ENCODE results near the gene SLC35F2. TPM values are rescaled to one million over a fixed set of nuclear protein-coding genes. Genes with fewer than 3 reads are reported as not detected.
"Not testable (repeated sequence)": the region's sequence is repeated elsewhere in the genome, so short reads cannot be mapped to it uniquely, and the experiment has no call there.

The SLC35F2 gene
- total RNA-seq, 2 experiments from 2014 or later: 18.2 to 20.5 TPM

DNA sequence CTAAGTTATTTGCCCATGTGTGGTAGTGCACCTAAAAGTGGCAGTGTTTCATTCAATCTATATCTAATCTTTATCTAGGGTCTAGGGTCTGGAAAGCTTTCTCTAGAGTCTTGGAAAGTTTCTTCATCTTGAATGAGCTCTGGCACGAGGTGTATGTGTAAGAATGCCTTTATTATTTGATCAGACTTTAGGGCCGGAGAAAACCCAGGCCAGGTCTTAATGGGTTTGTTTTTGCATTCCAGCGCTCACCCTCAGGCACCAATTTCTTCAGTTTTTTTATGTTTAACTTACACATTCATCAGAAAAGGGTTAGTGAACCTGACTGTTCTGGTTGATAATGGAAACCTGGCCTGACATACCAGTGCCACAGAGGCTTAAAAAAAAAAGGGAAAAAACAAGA lies 78.5 kb downstream of the SLC35F2 start:
- no peak for DNase-seq
- no peaks in the 10 kb centered on the region for H3K36me3 Mint-ChIP-seq (ENCODE audit: low read depth)
- no peaks in the 10 kb centered on the region for H3K9me3 Mint-ChIP-seq
- intact Hi-C loops (cut with micrococcal nuclease): no loop called here
- no peak overlapping the region for H3K27ac Mint-ChIP-seq
- no peaks in the 10 kb centered on the region for H3K4me1 Mint-ChIP-seq (ENCODE audit: low read depth)
- CTCF ChIA-PET: interaction anchor here (0.5 to 1.2 kb wide), 4 partner anchors 9 to 107 kb away, joined by 3 read pairs; no protein-coding TSS in a partner anchor
- H3K4me3 Mint-ChIP-seq: no peak overlapping the region
- no peaks in the 10 kb centered on the region for H3K27me3 Mint-ChIP-seq (ENCODE audit: low read depth)

DNA sequence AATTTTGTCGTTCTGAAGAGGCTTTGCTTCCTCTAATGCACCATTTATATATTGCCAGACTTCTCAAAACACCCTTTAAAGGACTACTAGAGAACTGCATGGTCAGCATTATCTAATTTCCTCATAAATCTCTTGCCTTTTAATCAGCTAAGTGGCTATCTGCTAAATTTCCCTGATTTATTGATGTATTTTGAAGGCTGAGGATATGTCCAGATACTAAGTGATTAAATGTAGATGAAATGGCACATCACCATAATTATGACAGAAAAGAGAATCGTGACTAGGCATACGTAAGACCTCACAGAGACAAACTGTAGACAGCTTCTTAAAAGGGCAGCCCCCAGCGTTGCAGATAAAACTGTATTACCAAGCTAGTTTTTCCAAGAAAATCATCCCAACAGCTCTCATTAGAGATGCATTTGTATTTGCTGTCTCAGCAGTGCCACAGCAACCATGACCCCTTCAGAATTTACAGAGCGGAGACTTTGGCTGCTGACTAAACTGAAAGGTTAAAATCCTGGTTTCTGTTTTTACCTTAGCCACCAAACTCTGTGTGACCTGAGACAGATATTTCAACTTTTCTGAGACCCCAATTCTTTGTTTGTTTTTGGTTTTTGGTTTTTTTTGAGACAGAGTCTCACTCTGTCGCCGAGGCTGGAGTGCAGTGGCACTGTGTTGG lies 79.6 kb downstream of the SLC35F2 start:
- no peak for DNase-seq
- H3K4me3 Mint-ChIP-seq: no peak overlapping the region
- H3K27me3 Mint-ChIP-seq (ENCODE audit: low read depth): no peaks in the 10 kb centered on the region
- H3K9me3 Mint-ChIP-seq: no peaks in the 10 kb centered on the region
- CTCF ChIA-PET: interaction anchor here (0.6 to 1.2 kb wide), 3 partner anchors 12 to 1106 kb away, joined by 3 read pairs; no protein-coding TSS in a partner anchor
- intact Hi-C loops (cut with micrococcal nuclease): no loop called here
- H3K27ac Mint-ChIP-seq: no peak overlapping the region
- no peaks in the 10 kb centered on the region for H3K4me1 Mint-ChIP-seq (ENCODE audit: low read depth)
- no peaks in the 10 kb centered on the region for H3K36me3 Mint-ChIP-seq (ENCODE audit: low read depth)

DNA sequence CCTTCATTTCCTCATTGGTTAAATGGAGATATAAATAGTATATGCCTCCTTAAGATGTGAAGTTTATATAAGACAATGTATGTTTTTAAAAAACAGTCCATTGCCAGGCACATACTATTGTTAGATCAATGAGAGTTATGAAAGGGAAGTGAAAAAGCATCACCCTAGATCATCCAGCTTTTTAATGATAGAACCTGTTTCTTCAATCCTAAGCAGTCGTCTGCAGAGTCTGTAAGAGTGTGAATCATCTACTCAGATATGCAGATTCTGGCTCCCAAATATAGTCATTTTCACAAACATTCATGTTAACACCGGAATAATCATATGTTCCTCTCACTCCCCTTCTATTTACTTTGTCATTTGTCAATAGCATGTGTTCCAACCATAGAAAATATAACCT lies 81.5 kb downstream of the SLC35F2 start:
- Mint-ChIP-seq H3K36me3 (ENCODE audit: low read depth) (no peaks in the 10 kb centered on the region), H3K9me3 (no peaks in the 10 kb centered on the region), H3K27me3 (ENCODE audit: low read depth) (peaks cover 2% of the 10 kb centered on the region), H3K4me1 (ENCODE audit: low read depth) (no peaks in the 10 kb centered on the region), H3K27ac (no peak overlapping the region), H3K4me3 (no peak overlapping the region)
- no peak for DNase-seq
- CTCF ChIA-PET: interaction anchor here (0.7 kb wide), 1 partner anchor 34 kb away, joined by 3 read pairs; no protein-coding TSS in a partner anchor
- intact Hi-C loops (cut with micrococcal nuclease): no loop called here

DNA sequence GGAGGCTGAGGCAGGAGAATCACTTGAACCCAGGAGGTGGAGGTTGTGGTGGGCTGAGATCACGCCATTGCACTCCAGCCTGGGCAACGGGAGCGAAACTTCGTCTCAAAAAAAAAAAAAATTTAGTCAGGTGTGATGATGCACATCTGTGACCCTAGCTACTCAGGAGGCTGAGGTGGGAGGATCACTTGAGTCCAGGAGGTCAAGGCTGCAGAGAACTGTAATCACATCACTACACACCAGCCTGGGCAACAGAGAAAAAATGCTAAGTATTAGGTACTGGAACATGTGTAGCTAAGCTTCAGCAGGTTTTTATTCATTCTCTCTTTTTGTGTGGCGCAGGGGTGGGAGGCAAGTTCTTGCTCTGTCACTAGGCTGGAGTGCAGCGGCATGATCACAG lies 82.5 kb downstream of the SLC35F2 start:
- CTCF ChIA-PET: no interaction called here
- Mint-ChIP-seq H3K27ac (no peak overlapping the region), H3K4me1 (ENCODE audit: low read depth) (no peaks in the 10 kb centered on the region), H3K4me3 (no peak overlapping the region), H3K36me3 (ENCODE audit: low read depth) (no peaks in the 10 kb centered on the region), H3K27me3 (ENCODE audit: low read depth) (peaks cover 2% of the 10 kb centered on the region), H3K9me3 (no peaks in the 10 kb centered on the region)
- intact Hi-C loops (cut with micrococcal nuclease): no loop called here
- no peak for DNase-seq

DNA sequence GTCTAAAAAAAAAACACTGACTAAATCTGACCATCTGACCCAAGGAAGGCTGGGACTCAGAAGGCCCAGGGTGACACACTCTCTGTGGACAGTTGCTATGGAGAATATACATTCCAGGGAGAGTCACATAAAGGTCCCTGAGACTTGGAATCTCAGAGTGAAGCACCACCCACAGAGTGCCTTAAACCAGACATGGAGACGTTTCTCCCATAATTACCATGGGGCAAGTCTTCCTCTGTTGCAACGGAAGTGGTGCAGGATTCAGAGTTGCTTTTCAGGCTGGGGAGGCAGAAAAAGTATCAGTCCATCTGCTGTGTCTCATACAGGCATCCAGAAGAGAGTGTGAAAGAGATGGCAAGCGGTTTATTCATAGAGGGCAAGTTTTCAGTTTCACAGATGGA lies 88.0 kb downstream of the SLC35F2 start:
- Mint-ChIP-seq H3K4me3 (no peak overlapping the region), H3K9me3 (no peaks in the 10 kb centered on the region), H3K4me1 (ENCODE audit: low read depth) (no peaks in the 10 kb centered on the region), H3K27ac (no peak overlapping the region), H3K27me3 (ENCODE audit: low read depth) (peaks cover 4% of the 10 kb centered on the region), H3K36me3 (ENCODE audit: low read depth) (no peaks in the 10 kb centered on the region)
- intact Hi-C loops (cut with micrococcal nuclease): loop anchor here (2.0 kb wide), 1 partner anchor 194 kb away; no protein-coding TSS in a partner anchor
- DNase-seq: no peak
- CTCF ChIA-PET: interaction anchor here (0.6 to 2.2 kb wide), 11 partner anchors 11 to 1160 kb away, joined by 3 to 15 read pairs (median 5); no protein-coding TSS in a partner anchor

DNA sequence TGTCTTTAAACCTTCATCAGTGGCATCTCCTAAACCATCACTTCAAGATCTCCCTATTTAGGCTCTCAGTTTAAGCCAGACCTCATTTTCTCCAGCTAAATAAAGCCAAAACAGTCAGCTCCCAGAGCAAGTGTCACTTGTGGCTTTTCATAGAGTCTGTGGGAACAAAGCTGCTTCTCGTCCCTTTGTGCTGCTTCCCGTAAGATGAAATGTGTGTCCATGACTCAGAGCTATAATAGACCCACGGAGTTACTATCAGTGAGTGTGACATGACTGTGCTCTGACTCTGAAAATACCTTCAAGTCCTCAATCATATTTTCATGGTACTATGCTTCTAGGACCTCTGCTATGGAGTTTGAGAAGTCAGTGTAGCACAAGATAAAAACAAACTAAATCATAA lies 89.4 kb downstream of the SLC35F2 start:
- Mint-ChIP-seq H3K4me3 (no peak overlapping the region), H3K9me3 (no peaks in the 10 kb centered on the region), H3K36me3 (ENCODE audit: low read depth) (no peaks in the 10 kb centered on the region), H3K4me1 (ENCODE audit: low read depth) (no peaks in the 10 kb centered on the region), H3K27me3 (ENCODE audit: low read depth) (peaks cover 4% of the 10 kb centered on the region), H3K27ac (no peak overlapping the region)
- intact Hi-C loops (cut with micrococcal nuclease): no loop called here
- CTCF ChIA-PET: interaction anchor here (1.2 to 1.4 kb wide), 3 partner anchors 12 to 222 kb away, joined by 3 to 4 read pairs (median 3); no protein-coding TSS in a partner anchor
- no peak for DNase-seq

DNA sequence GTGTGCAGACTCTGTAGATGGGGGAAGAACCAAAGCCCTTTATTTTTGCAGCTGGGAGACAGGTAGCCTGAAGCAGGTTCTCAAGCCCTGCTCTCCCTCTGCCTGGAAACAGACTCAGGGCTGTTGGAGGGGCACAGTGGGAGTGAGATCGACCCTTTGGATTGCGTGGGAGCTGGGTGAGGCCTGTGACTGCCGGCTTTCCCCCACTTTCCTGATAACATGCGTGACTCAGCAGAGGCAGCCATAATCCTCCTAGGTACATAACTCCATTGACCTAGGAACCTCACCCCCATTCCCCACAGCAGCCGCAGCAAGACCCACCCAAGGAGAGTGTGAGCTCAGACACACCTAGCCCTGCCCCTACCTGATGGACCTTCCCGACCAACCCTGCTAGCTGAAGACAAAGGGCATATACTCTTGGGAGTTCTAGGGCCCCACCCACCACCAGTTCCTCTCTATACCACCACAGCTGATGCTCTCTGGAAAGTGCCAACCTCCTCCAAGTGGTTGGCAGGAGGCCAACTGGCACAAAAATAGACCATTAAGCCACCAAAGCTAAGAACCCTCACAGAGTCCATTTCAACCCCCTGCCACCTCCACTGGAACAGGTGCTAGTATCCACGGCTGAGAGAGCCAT lies 99.8 kb downstream of the SLC35F2 start:
- peaks cover 33% of the 10 kb centered on the region for H3K27me3 Mint-ChIP-seq (ENCODE audit: low read depth)
- H3K9me3 Mint-ChIP-seq; H3K4me3 Mint-ChIP-seq; DNase-seq; H3K36me3 Mint-ChIP-seq (ENCODE audit: low read depth); H3K27ac Mint-ChIP-seq; intact Hi-C loops (cut with micrococcal nuclease); H3K4me1 Mint-ChIP-seq (ENCODE audit: low read depth): not testable (repeated sequence)
- CTCF ChIA-PET: interaction anchor here (0.6 to 1.3 kb wide), 3 partner anchors 12 to 21 kb away, joined by 3 to 6 read pairs (median 3); no protein-coding TSS in a partner anchor

DNA sequence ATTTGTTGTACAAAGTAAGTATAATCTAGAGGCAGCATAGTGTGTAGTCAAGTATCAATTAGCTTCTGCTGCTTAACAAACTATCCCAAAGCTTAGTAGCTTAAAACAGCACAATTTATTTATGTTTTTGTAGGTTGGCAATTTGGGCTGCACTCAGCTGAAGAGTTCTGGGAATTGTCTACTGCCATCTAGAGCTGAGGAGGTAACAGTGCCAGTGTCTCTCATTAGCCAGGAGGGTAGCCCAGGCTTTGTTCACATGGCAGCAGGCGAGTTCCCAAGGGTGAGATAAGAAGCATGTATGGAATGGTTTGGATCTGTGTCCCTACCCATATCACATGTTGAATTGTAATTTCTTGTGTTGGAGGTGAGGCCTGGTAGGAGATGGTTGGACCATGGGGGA lies 100.9 kb downstream of the SLC35F2 start:
- H3K27me3 Mint-ChIP-seq (ENCODE audit: low read depth): peaks cover 32% of the 10 kb centered on the region
- no peak for DNase-seq

DNA sequence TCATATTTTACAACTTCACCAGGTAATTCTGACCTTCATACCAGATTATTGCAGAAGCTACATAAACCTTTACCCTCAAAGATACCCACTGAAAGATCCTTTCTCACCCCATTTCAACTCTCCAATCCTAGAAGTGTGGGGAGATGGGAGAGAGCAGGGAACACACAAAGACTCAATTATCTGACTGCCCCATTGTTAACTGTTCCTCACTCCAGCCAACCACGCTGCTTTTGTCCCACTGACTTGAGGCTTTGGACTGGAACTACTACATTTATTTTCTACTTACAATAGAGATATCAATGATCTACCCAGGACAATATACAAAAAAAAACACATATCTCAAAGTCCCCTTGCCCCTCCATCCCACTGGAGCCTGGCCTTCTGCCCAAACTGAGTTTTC lies 102.0 kb downstream of the SLC35F2 start:
- Mint-ChIP-seq H3K4me3 (no peak overlapping the region), H3K27ac (no peak overlapping the region), H3K4me1 (ENCODE audit: low read depth) (no peaks in the 10 kb centered on the region), H3K9me3 (no peaks in the 10 kb centered on the region), H3K27me3 (ENCODE audit: low read depth) (peaks cover 32% of the 10 kb centered on the region), H3K36me3 (ENCODE audit: low read depth) (no peaks in the 10 kb centered on the region)
- DNase-seq: no peak
- CTCF ChIA-PET: interaction anchor here (0.6 kb wide), 1 partner anchor 91 kb away, joined by 3 read pairs; no protein-coding TSS in a partner anchor
- intact Hi-C loops (cut with micrococcal nuclease): no loop called here

More for the DNA sequence above, 100.9 kb downstream of the SLC35F2 start:
- no peaks in the 10 kb centered on the region for H3K36me3 Mint-ChIP-seq (ENCODE audit: low read depth)
- H3K27ac Mint-ChIP-seq: no peak overlapping the region
- H3K4me1 Mint-ChIP-seq (ENCODE audit: low read depth): no peaks in the 10 kb centered on the region
- no peak overlapping the region for H3K4me3 Mint-ChIP-seq
- CTCF ChIA-PET: interaction anchor here (0.6 to 1.1 kb wide), 4 partner anchors 12 to 208 kb away, joined by 3 to 5 read pairs (median 4); no protein-coding TSS in a partner anchor
- no peaks in the 10 kb centered on the region for H3K9me3 Mint-ChIP-seq
- intact Hi-C loops (cut with micrococcal nuclease): no loop called here

DNA sequence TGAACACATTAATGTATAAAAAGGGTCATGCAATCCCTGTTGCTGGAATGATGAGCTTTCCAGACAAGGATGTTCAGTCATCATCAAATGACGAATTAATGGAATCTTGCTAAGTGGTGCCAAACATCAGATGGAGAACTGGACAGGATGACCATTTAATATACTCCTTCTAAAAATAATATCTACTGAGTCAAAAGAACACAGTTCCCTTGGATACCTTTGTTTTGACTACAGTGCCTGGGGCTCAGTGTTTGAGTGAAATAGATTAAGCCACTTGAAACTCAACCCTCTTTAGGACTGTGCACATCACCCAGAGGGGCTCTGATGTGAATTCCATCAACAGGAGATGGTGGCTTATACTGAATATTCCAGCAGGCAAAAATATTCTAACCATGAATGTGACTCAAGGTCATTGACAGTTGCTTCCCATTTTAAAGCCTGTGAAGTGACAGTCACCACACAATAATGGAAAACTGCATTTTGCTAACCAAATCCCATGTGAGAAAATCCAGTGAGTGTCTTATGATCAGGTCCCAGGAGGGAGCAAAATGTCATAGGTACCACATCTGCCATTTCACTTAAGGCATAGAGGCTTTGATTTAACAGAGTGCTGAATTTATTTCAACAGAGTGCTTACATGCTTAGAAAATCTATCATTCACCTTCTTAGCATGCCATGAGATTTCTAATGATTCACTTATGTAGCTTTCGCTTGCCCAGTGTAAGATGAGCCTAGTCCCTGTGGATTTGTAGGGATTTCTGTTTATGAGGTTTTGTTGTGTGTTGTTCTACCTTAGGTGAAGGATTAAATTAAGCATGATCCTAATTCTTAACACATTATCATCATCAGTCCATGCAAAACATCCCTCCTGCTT lies 105.4 kb downstream of the SLC35F2 start:
- Mint-ChIP-seq H3K27ac (no peak overlapping the region), H3K4me3 (no peak overlapping the region), H3K9me3 (no peaks in the 10 kb centered on the region), H3K4me1 (ENCODE audit: low read depth) (no peaks in the 10 kb centered on the region), H3K27me3 (ENCODE audit: low read depth) (peaks cover 27% of the 10 kb centered on the region), H3K36me3 (ENCODE audit: low read depth) (no peaks in the 10 kb centered on the region)
- intact Hi-C loops (cut with micrococcal nuclease): no loop called here
- no peak for DNase-seq
- CTCF ChIA-PET: no interaction called here

DNA sequence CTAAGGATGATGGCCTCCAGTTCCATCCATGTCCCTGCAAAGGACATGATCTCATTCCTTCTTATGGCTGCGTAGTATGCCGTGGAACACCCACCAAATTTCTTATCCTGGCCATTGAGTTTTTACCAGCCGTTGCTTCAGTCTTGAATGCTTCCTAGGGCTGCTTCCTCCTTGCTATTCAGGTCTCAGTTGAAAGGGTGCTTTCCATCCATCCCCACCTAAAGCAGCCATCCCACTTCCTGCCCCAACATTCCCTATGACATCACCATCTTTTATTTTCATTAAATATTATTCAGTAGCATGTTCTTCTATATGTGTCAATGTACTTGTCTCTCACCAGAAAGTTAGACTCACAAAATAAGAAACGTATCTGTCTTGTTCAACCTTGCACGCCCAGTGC lies 106.1 kb downstream of the SLC35F2 start:
- H3K4me3 Mint-ChIP-seq: no peak overlapping the region
- CTCF ChIA-PET: no interaction called here

DNA sequence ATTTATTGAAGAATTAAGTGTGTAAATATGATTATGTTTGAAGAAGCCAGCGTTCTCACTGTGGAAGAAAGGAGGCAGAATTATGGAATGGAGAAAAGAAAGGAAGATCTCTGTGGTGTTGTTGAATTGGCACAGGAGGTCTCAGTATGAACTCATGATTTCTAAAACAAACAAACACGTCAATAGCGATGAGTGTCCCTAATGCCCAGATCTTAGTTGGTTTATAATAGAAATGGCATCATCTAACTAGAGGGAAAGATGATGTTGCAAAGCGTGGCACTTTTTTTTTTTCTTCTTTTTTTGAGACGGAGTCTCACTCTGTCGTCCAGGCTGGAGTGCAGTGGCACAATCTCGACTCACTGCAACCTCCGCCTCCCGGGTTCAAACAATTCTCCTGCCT lies 107.5 kb downstream of the SLC35F2 start:
- CTCF ChIA-PET: no interaction called here
- Mint-ChIP-seq H3K27ac (no peak overlapping the region), H3K9me3 (no peaks in the 10 kb centered on the region), H3K4me3 (no peak overlapping the region), H3K36me3 (ENCODE audit: low read depth) (no peaks in the 10 kb centered on the region), H3K4me1 (ENCODE audit: low read depth) (no peaks in the 10 kb centered on the region), H3K27me3 (ENCODE audit: low read depth) (peaks cover 16% of the 10 kb centered on the region)
- intact Hi-C loops (cut with micrococcal nuclease): no loop called here
- DNase-seq: no peak

More for the DNA sequence above, 106.1 kb downstream of the SLC35F2 start:
- no peak overlapping the region for H3K27ac Mint-ChIP-seq
- H3K4me1 Mint-ChIP-seq (ENCODE audit: low read depth): no peaks in the 10 kb centered on the region
- no peaks in the 10 kb centered on the region for H3K36me3 Mint-ChIP-seq (ENCODE audit: low read depth)
- intact Hi-C loops (cut with micrococcal nuclease): no loop called here
- peaks cover 25% of the 10 kb centered on the region for H3K27me3 Mint-ChIP-seq (ENCODE audit: low read depth)
- no peaks in the 10 kb centered on the region for H3K9me3 Mint-ChIP-seq
- no peak for DNase-seq
